ENCODE data around the gene DCLK2. TPM values are rescaled to one million over a fixed set of nuclear protein-coding genes. Genes with fewer than 3 reads are reported as not detected.
A peak's percentile ranks its signal among the peaks of the same experiment; 100 is the strongest.

Gene DCLK2
- total and polyA plus RNA-seq, 11 donors: 6.4 to 38.4 (median 15.4) TPM

GRCh38 chr4:150126864-150127203 is 48.6 kb downstream of the DCLK2 start:
- 30 to 63% (median 49%) methylated on average over 1 of the region's 1 CpG for WGBS, 4 donors
- intact Hi-C loops (cut with DNase I): no loop called here
- Histone ChIP-seq H3K4me1 (peaks cover 0 to 26% (median 15%) of the 10 kb centered on the region in 12 donors), H3K27me3 (no peaks in the 10 kb centered on the region), H3K27ac (peak overlapping the region in 1 of 12 donors; percentile 44), H3K36me3 (peaks cover 0 to 5% (median 0%) of the 10 kb centered on the region in 9 donors), H3K9me3 (peaks cover 0 to 12% (median 5%) of the 10 kb centered on the region in 12 donors), H3K4me3 (no peak overlapping the region)
- DNase-seq (no peak), ATAC-seq (no peak)
- no peak for TF ChIP-seq POLR2A (IDR thresholded peaks at IDR 0.05)
- TF ChIP-seq CTCF (IDR thresholded peaks at IDR 0.05): no peak

DNA sequence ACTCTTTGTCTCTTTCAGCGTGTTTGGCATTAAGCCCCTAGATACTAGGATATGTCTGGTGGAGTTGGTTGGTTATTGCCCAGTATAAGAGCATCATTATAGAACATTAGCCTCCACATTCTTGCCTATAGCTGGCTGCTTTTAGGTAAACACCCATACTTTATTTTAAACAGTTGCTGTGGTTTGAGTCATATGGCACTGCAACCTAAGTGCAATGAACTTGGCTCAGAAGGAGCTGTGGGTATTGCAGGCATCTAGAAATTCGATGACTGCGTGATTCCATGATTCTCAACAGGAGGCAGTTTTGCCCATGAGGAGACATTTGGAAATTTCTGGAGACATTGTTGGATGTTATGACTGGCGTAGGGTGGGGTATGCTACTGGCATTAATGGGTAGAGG is 49.5 kb downstream of the DCLK2 start:
- peaks cover 0 to 26% (median 15%) of the 10 kb centered on the region in 12 donors for H3K4me1 ChIP-seq
- H3K36me3 ChIP-seq: no peaks in the 10 kb centered on the region
- no peak for TF ChIP-seq POLR2A (IDR thresholded peaks at IDR 0.05)
- TF ChIP-seq CTCF (IDR thresholded peaks at IDR 0.05): no peak
- no peak overlapping the region for H3K4me3 ChIP-seq
- intact Hi-C loops (cut with DNase I): no loop called here
- no peaks in the 10 kb centered on the region for H3K27me3 ChIP-seq
- H3K27ac ChIP-seq: no peak overlapping the region
- peaks cover 0 to 3% (median 0%) of the 10 kb centered on the region in 12 donors for H3K9me3 ChIP-seq
- 97 to 100% (median 98%) methylated on average over 4 of the region's 4 CpGs for WGBS, 4 donors
- DNase-seq (no peak), ATAC-seq (no peak)

GRCh38 chr4:150130933-150131332 is 52.7 kb downstream of the DCLK2 start:
- H3K9me3 ChIP-seq: no peaks in the 10 kb centered on the region
- H3K27me3 ChIP-seq: no peaks in the 10 kb centered on the region
- no peak for DNase-seq
- no peak for TF ChIP-seq CTCF (IDR thresholded peaks at IDR 0.05)
- no peak for TF ChIP-seq POLR2A (IDR thresholded peaks at IDR 0.05)
- intact Hi-C loops (cut with DNase I): no loop called here
- H3K4me3 ChIP-seq: no peak overlapping the region
- WGBS, 4 donors: 61 to 72% (median 64%) methylated on average over 2 of the region's 2 CpGs
- peaks cover 0 to 25% (median 12%) of the 10 kb centered on the region in 12 donors for H3K4me1 ChIP-seq
- H3K27ac ChIP-seq: no peak overlapping the region
- ATAC-seq: no peak
- no peaks in the 10 kb centered on the region for H3K36me3 ChIP-seq

DNA sequence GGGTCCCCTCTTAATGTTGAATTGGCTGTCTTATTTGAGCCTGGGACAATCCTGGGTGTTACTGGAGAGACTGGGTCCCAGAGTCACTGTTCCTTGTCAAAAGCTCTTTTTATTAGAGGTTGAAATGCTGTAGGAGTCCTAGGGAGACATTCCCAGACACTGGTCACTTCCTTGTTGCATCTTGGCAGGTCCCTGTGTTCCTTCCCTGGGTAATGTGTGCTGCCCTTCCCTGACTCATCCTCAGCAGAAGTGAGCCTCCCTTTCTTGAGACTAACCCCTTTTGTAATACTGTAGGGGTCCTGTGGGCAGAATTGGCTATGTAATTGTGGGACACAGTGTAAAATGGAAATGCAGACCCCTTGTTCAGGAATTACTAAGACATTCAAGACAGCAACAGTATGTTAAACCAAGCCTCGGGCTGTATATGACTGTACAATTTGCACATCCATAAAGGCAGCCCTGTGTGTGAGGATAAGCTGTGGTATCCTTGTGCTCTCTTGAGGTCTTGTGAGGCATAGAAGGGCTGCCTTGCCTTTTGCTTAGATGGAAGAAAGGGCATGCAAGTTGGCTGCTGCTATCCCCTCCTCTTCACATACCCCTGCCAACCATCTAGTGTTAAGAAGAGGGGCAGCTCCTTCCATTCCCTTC is 53.5 kb downstream of the DCLK2 start:
- Histone ChIP-seq H3K9me3 (no peaks in the 10 kb centered on the region), H3K36me3 (no peaks in the 10 kb centered on the region), H3K4me3 (no peak overlapping the region), H3K27ac (no peak overlapping the region), H3K4me1 (peaks cover 0 to 17% (median 5%) of the 10 kb centered on the region in 12 donors), H3K27me3 (no peaks in the 10 kb centered on the region)
- no peak for DNase-seq
- intact Hi-C loops (cut with DNase I): no loop called here
- WGBS, 4 donors: 91 to 100% (median 95%) methylated on average over 1 of the region's 1 CpG
- peak in 1 of 4 donors; percentile 41 for ATAC-seq
- TF ChIP-seq POLR2A (IDR thresholded peaks at IDR 0.05): no peak
- no peak for TF ChIP-seq CTCF (IDR thresholded peaks at IDR 0.05)
